Astrocyte of the hippocampus (primary cell): ENCODE data around the gene BAZ2B.

Source experiments
- DNase-seq: peaks from one replicate; pipeline ENCODE4 v3.0.0; 2011; ENCODE audit warnings: low read depth, low spot score

Gene BAZ2B

GRCh38 chr2:159322419-159322818 is 293.9 kb downstream of the BAZ2B start:
- DNase-seq, result no peak

GRCh38 chr2:159317392-159318088 is 298.8 kb downstream of the BAZ2B start:
- no peak for DNase-seq

GRCh38 chr2:159307942-159308341 is 308.4 kb downstream of the BAZ2B start:
- DNase-seq, result no peak

- DNase-seq, result no peak
These were observed 315.8 kb downstream of the BAZ2B start for GRCh38 chr2:159300586-159300985.

GRCh38 chr2:159298967-159299366 is 317.4 kb downstream of the BAZ2B start:
- DNase-seq, result no peak

GRCh38 chr2:159297042-159297707 is 319.2 kb downstream of the BAZ2B start:
- no peak for DNase-seq

GRCh38 chr2:159292157-159292556 is 324.2 kb downstream of the BAZ2B start:
- no peak for DNase-seq

- DNase-seq, result peak; percentile 23
These were observed 325.9 kb downstream of the BAZ2B start for GRCh38 chr2:159290289-159290907.

- no peak for DNase-seq
These were observed 328.6 kb downstream of the BAZ2B start for GRCh38 chr2:159287733-159288132.

GRCh38 chr2:159286709-159287441 is 329.5 kb downstream of the BAZ2B start:
- peak; percentile 99 for DNase-seq

GRCh38 chr2:159285929-159286708 is 330.2 kb downstream of the BAZ2B start, which contains the start of gene WDSUB1:
TSS of gene WDSUB1 (minus strand) at chr2:159286703. CDS start at chr2:159283069, 3,634 bp downstream.
- peak; percentile 89 for DNase-seq

- no peak for DNase-seq
These were observed 330.9 kb downstream of the BAZ2B start for GRCh38 chr2:159285433-159285832.

- no peak for DNase-seq
These were observed 332.8 kb downstream of the BAZ2B start for GRCh38 chr2:159283529-159283928.

- no peak for DNase-seq
These were observed 335.3 kb downstream of the BAZ2B start for GRCh38 chr2:159281002-159281401.

GRCh38 chr2:159279700-159280099 is 336.6 kb downstream of the BAZ2B start:
- no peak for DNase-seq

GRCh38 chr2:159275111-159275510 is 341.2 kb downstream of the BAZ2B start:
- DNase-seq, result no peak

- no peak for DNase-seq
These were observed 344.2 kb downstream of the BAZ2B start for GRCh38 chr2:159272156-159272555.

- DNase-seq, result no peak
These were observed 345.5 kb downstream of the BAZ2B start for GRCh38 chr2:159270744-159271379.
